ENCODE data around the gene SELPLG.

The SELPLG gene

GRCh38 chr12:108582978-108583770 lies 50.5 kb downstream of the SELPLG start:
- no peaks in the 10 kb centered on the region for H3K9me3 ChIP-seq (ENCODE audit: control insufficient read depth in 2 of 2, low read length in 2 of 2)
- no peaks in the 10 kb centered on the region for H3K27me3 ChIP-seq (ENCODE audit: control insufficient read depth in 2 of 2, insufficient read depth in 2 of 2, low read length in 2 of 2)
- no peaks in the 10 kb centered on the region for H3K4me1 ChIP-seq (ENCODE audit: control insufficient read depth in 2 of 2, insufficient read depth in 2 of 2, low read length in 2 of 2)
- no peak overlapping the region for H3K27ac ChIP-seq (ENCODE audit: low read depth in 2 of 2, low read length in 2 of 2)
- no peak overlapping the region for H3K9ac ChIP-seq (ENCODE audit: low read depth in 1 of 2, low read length in 2 of 2)
- no peaks in the 10 kb centered on the region for H3K36me3 ChIP-seq (ENCODE audit: control insufficient read depth in 2 of 2, insufficient read depth in 2 of 2, low read length in 2 of 2)
- no peak overlapping the region for H3K4me3 ChIP-seq (ENCODE audit: low read length in 2 of 2)

GRCh38 chr12:108582509-108582908 lies 51.2 kb downstream of the SELPLG start:
- Histone ChIP-seq H3K27ac (ENCODE audit: low read depth in 2 of 2, low read length in 2 of 2) (no peak overlapping the region), H3K9ac (ENCODE audit: low read depth in 1 of 2, low read length in 2 of 2) (no peak overlapping the region), H3K36me3 (ENCODE audit: control insufficient read depth in 2 of 2, insufficient read depth in 2 of 2, low read length in 2 of 2) (no peaks in the 10 kb centered on the region), H3K9me3 (ENCODE audit: control insufficient read depth in 2 of 2, low read length in 2 of 2) (no peaks in the 10 kb centered on the region), H3K4me1 (ENCODE audit: control insufficient read depth in 2 of 2, insufficient read depth in 2 of 2, low read length in 2 of 2) (no peaks in the 10 kb centered on the region), H3K27me3 (ENCODE audit: control insufficient read depth in 2 of 2, insufficient read depth in 2 of 2, low read length in 2 of 2) (no peaks in the 10 kb centered on the region), H3K4me3 (ENCODE audit: low read length in 2 of 2) (no peak overlapping the region)

GRCh38 chr12:108581311-108582227 lies 52.1 kb downstream of the SELPLG start:
- H3K27me3 ChIP-seq (ENCODE audit: control insufficient read depth in 2 of 2, insufficient read depth in 2 of 2, low read length in 2 of 2) = no peaks in the 10 kb centered on the region
- H3K27ac ChIP-seq (ENCODE audit: low read depth in 2 of 2, low read length in 2 of 2) = no peak overlapping the region
- no peaks in the 10 kb centered on the region for H3K9me3 ChIP-seq (ENCODE audit: control insufficient read depth in 2 of 2, low read length in 2 of 2)
- H3K4me1 ChIP-seq (ENCODE audit: control insufficient read depth in 2 of 2, insufficient read depth in 2 of 2, low read length in 2 of 2) = no peaks in the 10 kb centered on the region
- H3K9ac ChIP-seq (ENCODE audit: low read depth in 1 of 2, low read length in 2 of 2) = no peak overlapping the region
- H3K4me3 ChIP-seq (ENCODE audit: low read length in 2 of 2) = no peak overlapping the region
- no peaks in the 10 kb centered on the region for H3K36me3 ChIP-seq (ENCODE audit: control insufficient read depth in 2 of 2, insufficient read depth in 2 of 2, low read length in 2 of 2)

- H3K27ac ChIP-seq (ENCODE audit: low read depth in 2 of 2, low read length in 2 of 2) = no peak overlapping the region
These were observed 53.2 kb downstream of the SELPLG start for GRCh38 chr12:108580531-108580930.

GRCh38 chr12:108578813-108579212 lies 54.9 kb downstream of the SELPLG start:
- no peak overlapping the region for H3K27ac ChIP-seq (ENCODE audit: low read depth in 2 of 2, low read length in 2 of 2)

More at GRCh38 chr12:108580531-108580930, 53.2 kb downstream of the SELPLG start:
- H3K27me3 ChIP-seq (ENCODE audit: control insufficient read depth in 2 of 2, insufficient read depth in 2 of 2, low read length in 2 of 2) = no peaks in the 10 kb centered on the region
- no peak overlapping the region for H3K9ac ChIP-seq (ENCODE audit: low read depth in 1 of 2, low read length in 2 of 2)
- H3K9me3 ChIP-seq (ENCODE audit: control insufficient read depth in 2 of 2, low read length in 2 of 2) = no peaks in the 10 kb centered on the region
- H3K36me3 ChIP-seq (ENCODE audit: control insufficient read depth in 2 of 2, insufficient read depth in 2 of 2, low read length in 2 of 2) = no peaks in the 10 kb centered on the region
- no peaks in the 10 kb centered on the region for H3K4me1 ChIP-seq (ENCODE audit: control insufficient read depth in 2 of 2, insufficient read depth in 2 of 2, low read length in 2 of 2)
- no peak overlapping the region for H3K4me3 ChIP-seq (ENCODE audit: low read length in 2 of 2)

GRCh38 chr12:108578264-108578663 lies 55.4 kb downstream of the SELPLG start:
- Histone ChIP-seq H3K9me3 (ENCODE audit: control insufficient read depth in 2 of 2, low read length in 2 of 2) (no peaks in the 10 kb centered on the region), H3K27me3 (ENCODE audit: control insufficient read depth in 2 of 2, insufficient read depth in 2 of 2, low read length in 2 of 2) (no peaks in the 10 kb centered on the region), H3K4me3 (ENCODE audit: low read length in 2 of 2) (no peak overlapping the region), H3K27ac (ENCODE audit: low read depth in 2 of 2, low read length in 2 of 2) (no peak overlapping the region), H3K4me1 (ENCODE audit: control insufficient read depth in 2 of 2, insufficient read depth in 2 of 2, low read length in 2 of 2) (peaks cover 1 to 3% of the 10 kb centered on the region in 2 donors), H3K9ac (ENCODE audit: low read depth in 1 of 2, low read length in 2 of 2) (no peak overlapping the region), H3K36me3 (ENCODE audit: control insufficient read depth in 2 of 2, insufficient read depth in 2 of 2, low read length in 2 of 2) (no peaks in the 10 kb centered on the region)

More at GRCh38 chr12:108578813-108579212, 54.9 kb downstream of the SELPLG start:
- Histone ChIP-seq H3K9me3 (ENCODE audit: control insufficient read depth in 2 of 2, low read length in 2 of 2) (no peaks in the 10 kb centered on the region), H3K27me3 (ENCODE audit: control insufficient read depth in 2 of 2, insufficient read depth in 2 of 2, low read length in 2 of 2) (no peaks in the 10 kb centered on the region), H3K4me1 (ENCODE audit: control insufficient read depth in 2 of 2, insufficient read depth in 2 of 2, low read length in 2 of 2) (no peaks in the 10 kb centered on the region), H3K36me3 (ENCODE audit: control insufficient read depth in 2 of 2, insufficient read depth in 2 of 2, low read length in 2 of 2) (no peaks in the 10 kb centered on the region), H3K9ac (ENCODE audit: low read depth in 1 of 2, low read length in 2 of 2) (no peak overlapping the region), H3K4me3 (ENCODE audit: low read length in 2 of 2) (no peak overlapping the region)

- Histone ChIP-seq H3K27me3 (ENCODE audit: control insufficient read depth in 2 of 2, insufficient read depth in 2 of 2, low read length in 2 of 2) (no peaks in the 10 kb centered on the region), H3K9ac (ENCODE audit: low read depth in 1 of 2, low read length in 2 of 2) (no peak overlapping the region), H3K36me3 (ENCODE audit: control insufficient read depth in 2 of 2, insufficient read depth in 2 of 2, low read length in 2 of 2) (no peaks in the 10 kb centered on the region), H3K27ac (ENCODE audit: low read depth in 2 of 2, low read length in 2 of 2) (no peak overlapping the region), H3K4me3 (ENCODE audit: low read length in 2 of 2) (no peak overlapping the region), H3K4me1 (ENCODE audit: control insufficient read depth in 2 of 2, insufficient read depth in 2 of 2, low read length in 2 of 2) (peaks cover 8 to 9% of the 10 kb centered on the region in 2 donors), H3K9me3 (ENCODE audit: control insufficient read depth in 2 of 2, low read length in 2 of 2) (no peaks in the 10 kb centered on the region)
These were observed 56.2 kb downstream of the SELPLG start for GRCh38 chr12:108577458-108577857.

- Histone ChIP-seq H3K9ac (ENCODE audit: low read depth in 1 of 2, low read length in 2 of 2) (no peak overlapping the region), H3K27me3 (ENCODE audit: control insufficient read depth in 2 of 2, insufficient read depth in 2 of 2, low read length in 2 of 2) (no peaks in the 10 kb centered on the region), H3K9me3 (ENCODE audit: control insufficient read depth in 2 of 2, low read length in 2 of 2) (no peaks in the 10 kb centered on the region), H3K4me3 (ENCODE audit: low read length in 2 of 2) (no peak overlapping the region), H3K4me1 (ENCODE audit: control insufficient read depth in 2 of 2, insufficient read depth in 2 of 2, low read length in 2 of 2) (peaks cover 9 to 10% of the 10 kb centered on the region in 2 donors), H3K36me3 (ENCODE audit: control insufficient read depth in 2 of 2, insufficient read depth in 2 of 2, low read length in 2 of 2) (no peaks in the 10 kb centered on the region), H3K27ac (ENCODE audit: low read depth in 2 of 2, low read length in 2 of 2) (no peak overlapping the region)
These were observed 56.9 kb downstream of the SELPLG start for GRCh38 chr12:108576660-108577234.

- H3K4me1 ChIP-seq (ENCODE audit: control insufficient read depth in 2 of 2, insufficient read depth in 2 of 2, low read length in 2 of 2) = peaks cover 10 to 16% of the 10 kb centered on the region in 2 donors
- H3K9ac ChIP-seq (ENCODE audit: low read depth in 1 of 2, low read length in 2 of 2) = no peak overlapping the region
- H3K9me3 ChIP-seq (ENCODE audit: control insufficient read depth in 2 of 2, low read length in 2 of 2) = no peaks in the 10 kb centered on the region
- H3K36me3 ChIP-seq (ENCODE audit: control insufficient read depth in 2 of 2, insufficient read depth in 2 of 2, low read length in 2 of 2) = no peaks in the 10 kb centered on the region
- no peaks in the 10 kb centered on the region for H3K27me3 ChIP-seq (ENCODE audit: control insufficient read depth in 2 of 2, insufficient read depth in 2 of 2, low read length in 2 of 2)
- no peak overlapping the region for H3K27ac ChIP-seq (ENCODE audit: low read depth in 2 of 2, low read length in 2 of 2)
- H3K4me3 ChIP-seq (ENCODE audit: low read length in 2 of 2) = no peak overlapping the region
These were observed 58.3 kb downstream of the SELPLG start for GRCh38 chr12:108575199-108575912.
